ENCODE measurements around the gene ZNRF2.
"Not testable (repeated sequence)": the region's sequence is repeated elsewhere in the genome, so short reads cannot be mapped to it uniquely, and the experiment has no call there.

Gene ZNRF2

DNA sequence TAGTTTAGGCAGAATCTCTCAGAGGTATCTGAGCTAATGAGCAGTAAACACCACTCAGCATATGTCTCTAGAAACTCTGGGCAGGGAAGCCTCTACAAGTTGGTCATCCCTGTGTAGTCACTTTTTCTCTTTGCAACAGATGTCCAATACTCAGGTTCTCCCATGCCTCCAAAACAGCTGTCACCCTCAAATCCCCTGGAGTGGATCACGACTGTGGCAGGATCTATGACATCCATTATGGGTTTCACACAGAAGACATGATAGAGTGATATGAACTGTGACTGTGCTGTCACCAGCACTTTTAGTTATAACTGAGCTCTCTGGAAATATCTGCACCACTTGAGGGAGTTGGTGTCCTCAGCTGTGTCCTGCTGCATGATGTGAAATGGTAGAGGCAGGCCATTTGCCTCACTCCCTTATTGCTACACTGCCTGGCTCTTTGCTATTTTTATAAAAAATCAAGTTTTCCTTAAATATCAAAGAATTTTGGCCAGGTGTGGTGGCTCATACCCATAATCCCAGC lies 24.1 kb upstream of the ZNRF2 start:
- DNase-seq (ENCODE audit: low spot score) = no peak

DNA sequence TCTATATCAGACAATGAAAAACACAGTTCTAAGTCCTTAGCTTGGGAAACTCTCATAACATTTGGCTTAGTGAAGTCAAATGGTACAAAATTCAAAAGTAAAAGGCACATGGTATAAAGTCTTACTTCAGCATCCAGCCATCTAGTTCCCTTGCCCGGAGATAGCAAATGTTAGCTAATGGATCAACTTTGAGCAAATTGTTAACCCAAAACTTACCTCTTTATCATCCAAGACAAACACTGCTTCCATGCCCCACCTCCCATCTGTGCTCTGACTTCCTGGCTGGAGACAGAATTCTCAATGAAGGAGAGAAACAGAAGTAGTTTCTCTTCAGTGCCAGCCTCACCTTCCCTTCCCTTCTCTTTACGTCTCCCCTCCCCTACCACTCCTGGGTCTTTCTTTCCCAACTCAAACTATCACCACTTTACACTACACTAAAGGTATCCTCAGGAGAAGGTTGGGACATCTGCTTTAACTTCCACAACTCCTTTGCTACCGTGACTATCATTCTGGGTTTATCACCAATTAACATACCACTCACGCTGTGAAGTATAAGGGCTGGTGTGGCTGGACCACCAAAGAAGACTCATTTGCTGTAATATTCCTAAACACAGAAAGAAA lies 21.2 kb upstream of the ZNRF2 start:
- DNase-seq (ENCODE audit: low spot score) = no peak

DNA sequence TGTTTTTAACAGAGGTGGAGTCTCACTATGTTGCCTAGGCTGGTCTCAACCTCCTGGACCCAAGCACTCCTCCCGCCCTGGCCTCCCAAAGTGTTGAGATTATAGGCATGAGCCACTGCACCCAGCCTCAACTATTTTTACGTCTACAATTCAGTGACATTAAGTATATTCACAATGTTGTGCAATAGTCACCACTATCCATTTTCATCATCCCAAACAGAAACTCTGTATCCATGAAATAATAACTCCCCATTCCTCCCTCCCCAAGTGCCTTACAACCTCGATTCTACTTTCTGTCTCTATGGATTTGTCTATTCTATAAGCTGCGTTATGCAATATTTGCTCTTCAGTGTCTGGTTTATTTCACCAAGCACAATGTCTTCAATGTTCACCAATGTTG lies 20.3 kb upstream of the ZNRF2 start:
- DNase-seq (ENCODE audit: low spot score) = no peak

DNA sequence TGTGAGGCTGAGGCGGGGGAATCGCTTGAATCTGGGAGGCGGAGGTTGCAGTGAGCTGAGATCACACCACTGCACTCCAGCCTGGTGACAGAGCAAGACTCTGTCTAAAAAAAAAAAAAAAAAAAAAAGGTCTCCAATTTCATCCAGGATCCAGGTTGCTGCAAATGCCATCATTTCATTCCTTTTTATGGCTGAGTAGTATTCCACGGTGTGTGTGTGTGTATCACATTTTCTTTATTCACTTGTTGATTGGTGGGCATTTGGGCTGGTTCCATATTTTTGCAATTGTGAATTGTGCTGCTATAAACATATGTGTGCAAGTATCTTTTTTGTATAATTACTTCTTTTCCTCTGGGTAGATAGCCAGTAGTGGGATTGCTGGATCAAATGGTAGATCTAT lies 19.2 kb upstream of the ZNRF2 start:
- not testable (repeated sequence) for DNase-seq (ENCODE audit: low spot score)

DNA sequence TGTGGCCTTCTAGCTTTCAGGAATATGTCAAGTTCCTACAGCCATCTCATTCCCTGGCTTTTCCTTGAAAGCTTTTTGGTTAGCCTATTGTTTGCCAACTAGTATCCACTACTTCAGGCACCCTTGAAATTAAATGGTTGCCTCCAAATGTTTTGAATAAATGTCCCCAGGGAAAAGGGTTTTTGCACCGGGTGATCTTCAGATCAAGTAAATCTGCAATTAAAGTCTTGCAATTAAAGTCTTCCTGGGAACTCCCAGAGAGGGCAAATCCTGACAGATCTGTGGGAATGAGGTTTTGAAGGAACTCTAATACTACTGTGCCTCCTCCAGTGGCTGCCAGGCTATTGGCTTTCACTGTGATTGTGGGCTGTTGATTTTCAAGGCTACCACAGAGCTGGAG lies 17.7 kb upstream of the ZNRF2 start:
- no peak for DNase-seq (ENCODE audit: low spot score)

DNA sequence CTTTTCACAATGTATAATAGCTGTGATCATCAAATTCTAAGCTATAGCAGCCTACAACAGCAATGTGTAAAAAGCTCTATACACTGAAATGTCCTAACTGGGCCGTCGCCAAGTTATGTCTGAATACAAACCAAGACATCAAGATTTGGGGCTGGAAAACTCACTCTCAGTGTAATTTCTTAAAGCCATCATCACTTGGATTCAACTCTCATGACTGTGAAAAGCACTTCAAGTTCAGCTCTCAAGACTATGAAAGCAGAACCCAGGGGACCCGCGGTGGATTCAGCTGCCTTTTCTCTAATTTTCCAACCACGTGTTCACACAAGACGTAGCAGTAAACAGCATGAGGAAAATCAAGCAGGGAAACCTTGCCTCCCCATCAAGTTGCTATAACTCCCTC lies 15.8 kb upstream of the ZNRF2 start:
- no peak for DNase-seq (ENCODE audit: low spot score)

DNA sequence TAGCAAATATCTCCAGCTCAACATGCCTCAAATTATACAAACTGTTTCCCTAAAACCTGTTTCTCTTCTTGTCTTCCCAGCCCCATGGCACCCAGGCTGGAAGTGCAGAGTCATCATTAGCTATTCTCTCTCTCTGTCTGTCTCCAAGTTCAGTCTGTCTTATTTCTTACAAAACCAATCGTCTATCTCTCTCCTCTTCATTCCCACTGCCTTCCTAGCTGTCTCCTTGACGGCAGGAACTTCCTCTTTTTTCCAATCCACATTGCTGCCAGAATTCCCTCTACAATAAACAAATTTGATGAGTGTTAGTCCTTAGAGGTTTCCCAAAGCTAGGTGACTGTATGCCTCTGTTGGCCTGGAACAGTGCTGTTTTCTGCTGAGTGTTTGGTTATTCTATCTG lies 14.9 kb upstream of the ZNRF2 start:
- no peak for DNase-seq (ENCODE audit: low spot score)

DNA sequence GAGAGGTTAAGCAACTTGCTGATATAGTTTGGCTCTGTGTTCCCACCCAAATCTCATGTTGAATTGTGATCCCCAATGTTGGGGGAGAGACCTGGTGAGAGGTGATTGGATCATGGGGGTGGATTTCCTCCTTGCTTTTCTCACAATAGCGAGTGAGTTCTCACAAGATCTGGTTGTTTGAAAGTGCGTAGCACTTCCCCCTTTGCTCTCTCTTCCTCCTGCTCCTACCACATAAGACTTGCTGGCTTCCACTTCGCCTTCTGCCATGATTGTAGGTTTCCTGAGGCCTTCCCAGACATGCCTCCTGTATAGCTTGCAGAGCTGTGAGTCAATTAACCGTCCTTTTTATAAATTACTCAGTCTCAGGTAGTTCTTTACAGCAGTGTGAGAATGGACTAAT lies 13.5 kb upstream of the ZNRF2 start:
- DNase-seq (ENCODE audit: low spot score) = no peak

DNA sequence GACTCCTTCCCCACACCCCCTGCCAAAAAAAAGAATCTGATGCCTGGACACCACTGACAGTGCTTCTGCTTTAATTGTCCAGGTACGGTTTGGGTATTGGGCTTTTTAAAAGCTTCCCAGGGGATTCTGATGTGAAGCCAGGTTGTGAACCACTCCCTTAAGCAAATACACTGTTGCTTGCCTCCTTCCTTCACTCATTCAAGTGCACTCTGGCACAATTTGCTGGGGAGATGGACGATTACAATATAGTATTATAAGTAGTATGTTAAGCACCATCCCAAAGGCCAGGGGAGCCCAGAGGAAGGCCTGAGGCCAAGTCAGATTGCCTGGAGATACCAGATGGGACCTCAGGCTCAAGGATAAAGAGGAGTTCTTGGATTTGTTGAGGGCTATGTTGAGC lies 12.3 kb upstream of the ZNRF2 start:
- DNase-seq (ENCODE audit: low spot score) = no peak

DNA sequence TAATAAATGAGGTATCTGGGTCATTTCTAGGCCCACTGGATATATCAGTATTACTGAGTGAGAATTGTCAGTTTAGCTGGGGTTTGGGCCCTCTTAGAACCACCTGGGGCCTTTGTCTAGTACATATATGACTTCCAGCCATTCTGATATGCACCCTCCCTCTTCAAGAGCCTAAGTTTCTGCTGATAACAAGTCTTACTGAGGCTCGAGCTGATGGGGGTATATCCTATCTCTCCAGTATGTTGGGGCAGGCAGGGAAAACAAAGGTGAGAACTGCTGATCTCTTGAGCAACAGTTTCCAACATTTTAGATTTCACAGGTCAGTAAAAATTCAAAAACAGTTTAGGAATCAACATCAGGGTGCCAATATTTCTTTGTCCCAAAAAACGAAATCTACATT lies 10.8 kb upstream of the ZNRF2 start:
- no peak for DNase-seq (ENCODE audit: low spot score)

DNA sequence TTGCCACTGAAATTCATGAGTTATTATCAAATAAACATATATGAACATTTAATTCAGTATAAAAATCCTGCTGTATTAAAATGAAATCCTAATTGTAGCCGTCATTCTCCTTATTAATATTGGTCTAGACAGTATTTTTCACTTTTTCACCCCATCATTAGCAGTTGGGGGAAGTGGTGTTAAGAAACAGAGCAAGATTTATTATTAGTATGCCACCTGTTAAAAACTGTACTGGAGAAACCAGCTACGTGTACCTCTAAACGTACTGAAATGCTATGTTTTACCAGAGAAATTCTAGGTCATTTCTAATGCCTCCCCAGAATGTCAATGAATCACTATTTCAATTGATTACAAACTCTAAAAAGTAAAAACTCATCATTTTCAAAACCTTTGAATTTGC lies 9.8 kb upstream of the ZNRF2 start:
- no peak for DNase-seq (ENCODE audit: low spot score)

DNA sequence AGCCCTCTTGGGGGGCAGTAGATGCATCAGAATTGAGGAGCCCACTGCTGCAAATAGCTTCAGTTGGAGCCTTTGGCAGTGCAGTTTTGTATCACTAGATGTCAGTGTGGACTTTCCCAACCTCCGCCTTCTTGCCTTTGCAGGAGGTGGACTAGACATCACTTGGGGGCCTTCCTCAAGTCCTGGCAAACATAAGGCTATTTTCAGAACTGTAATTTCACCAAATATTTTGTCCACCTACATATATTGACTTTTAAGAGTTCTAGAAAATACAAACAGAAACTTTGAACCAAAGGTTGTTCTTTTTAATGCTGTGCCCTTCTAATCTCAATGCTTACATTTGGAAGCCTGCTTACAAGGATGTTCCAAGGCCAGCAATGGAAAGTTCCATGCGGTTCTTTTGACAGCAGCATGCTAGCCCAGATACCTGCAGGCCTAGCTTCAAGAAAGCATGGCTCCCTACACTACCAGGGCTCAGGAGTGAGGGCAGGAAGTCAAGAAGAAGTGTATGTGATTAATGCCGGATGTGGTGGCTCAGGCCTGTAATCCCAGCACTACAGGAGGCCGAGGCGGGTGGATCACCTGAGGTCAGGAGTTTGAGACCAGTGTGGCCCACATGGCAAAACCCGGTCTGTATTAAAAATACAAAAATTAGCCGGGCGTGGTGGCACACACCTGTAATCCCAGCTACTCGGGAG lies 8.0 kb upstream of the ZNRF2 start:
- DNase-seq (ENCODE audit: low spot score) = peak; percentile 70

DNA sequence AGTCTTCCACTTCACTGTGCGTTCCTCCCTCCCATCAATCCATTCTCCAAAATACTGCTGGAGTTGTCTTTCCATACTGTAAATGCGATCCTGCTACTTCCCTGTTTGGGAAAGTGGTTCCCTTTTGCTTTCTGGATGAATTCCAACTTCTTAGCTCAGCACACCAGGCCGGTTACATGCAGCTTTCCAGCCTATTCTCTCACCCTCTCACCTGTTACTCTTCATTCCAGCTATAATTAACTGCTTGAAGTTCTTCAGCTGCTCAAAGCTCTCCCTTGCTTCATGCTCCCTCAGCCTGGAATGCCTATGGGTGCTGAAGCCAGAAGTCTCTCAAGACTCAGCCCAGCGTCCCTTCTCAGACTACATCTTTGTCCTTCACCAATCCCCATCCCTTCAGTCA lies 6.0 kb upstream of the ZNRF2 start:
- DNase-seq (ENCODE audit: low spot score) = no peak

DNA sequence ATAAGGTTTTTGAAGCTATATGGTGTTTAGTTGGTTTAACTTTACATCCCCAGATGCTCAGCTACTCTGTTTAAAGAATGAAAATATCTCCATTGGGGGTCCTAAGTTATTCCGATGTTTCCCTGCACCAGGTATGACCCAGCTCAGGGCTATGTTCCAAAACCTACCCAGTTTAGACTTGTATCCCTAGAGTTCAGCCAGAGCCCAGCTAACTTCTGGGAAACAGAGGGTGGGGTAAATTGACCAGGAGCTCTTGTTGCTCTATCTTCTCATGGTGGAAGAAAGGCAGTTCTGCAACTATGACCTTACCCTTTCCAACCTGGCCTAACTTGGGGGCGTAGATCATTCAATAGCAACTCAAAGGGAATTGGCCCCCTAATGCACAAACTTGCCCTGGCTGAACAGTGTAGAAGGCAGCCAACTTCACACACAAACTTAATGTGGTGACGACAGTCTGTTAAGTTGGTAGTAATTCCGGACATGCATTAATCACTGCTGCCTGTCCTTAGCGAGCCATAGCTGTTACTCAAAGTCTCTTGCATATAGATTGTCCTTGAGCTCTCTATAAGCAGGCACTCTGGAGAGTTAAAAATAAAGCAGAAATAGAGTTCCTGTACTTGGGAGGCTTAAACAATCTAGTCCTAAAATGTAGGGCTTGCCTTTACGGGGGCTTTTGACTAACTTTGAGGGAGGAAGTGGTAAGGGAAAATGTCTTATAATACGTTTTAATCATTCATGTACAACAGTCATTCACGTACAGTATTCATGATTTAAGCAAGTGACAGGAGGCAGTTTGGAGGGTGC lies 5.3 kb upstream of the ZNRF2 start:
- no peak for DNase-seq (ENCODE audit: low spot score)

DNA sequence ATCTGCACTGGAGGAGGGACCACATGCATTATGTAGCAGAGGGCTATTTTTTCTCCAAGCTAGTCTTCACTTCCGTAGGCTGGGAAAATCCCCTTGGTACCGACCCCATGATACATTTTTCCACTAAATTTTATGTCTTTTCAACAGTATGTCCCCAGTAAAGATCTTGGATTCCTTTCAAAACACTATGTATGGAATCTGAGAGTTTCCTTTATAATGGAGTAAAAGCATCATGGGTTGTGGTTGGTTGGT lies 4.8 kb upstream of the ZNRF2 start:
- DNase-seq (ENCODE audit: low spot score) = no peak

DNA sequence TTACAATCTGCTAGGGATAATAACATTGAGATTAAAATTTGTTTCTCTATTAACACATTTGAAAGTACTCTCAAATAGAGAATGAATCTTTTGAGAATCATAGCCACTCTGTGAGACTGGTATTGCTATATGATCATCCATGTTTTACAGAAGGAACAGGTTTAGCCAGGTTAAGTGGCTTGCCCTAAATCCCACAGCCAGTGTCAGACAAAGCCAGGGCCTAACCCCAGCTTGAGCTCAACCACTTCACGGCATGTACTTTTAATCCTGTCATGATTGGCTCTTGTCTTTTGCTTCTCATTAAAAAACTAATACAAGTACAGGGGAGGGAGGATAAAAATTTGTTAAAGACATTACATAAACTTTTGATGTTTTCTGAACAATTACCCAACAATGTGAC lies 3.8 kb upstream of the ZNRF2 start:
- no peak for DNase-seq (ENCODE audit: low spot score)

DNA sequence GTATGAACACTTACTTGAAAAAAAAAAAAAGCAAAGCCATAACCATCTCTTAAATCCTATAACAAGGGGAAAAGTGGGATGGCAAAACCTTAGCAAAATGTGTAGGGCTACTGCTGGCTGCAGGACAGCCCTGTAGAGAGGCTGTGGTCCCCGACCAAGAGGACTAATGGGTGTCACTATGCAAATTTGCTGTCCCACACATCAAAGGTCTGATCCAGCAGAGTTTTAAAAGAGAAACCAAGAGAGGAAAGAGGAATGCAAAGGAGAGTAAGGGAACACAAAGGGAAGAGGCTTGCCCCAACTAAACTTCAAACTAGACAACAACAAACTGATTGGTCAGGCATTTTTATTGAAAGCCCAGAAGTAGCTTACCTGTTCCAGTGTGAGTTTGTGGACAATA lies 3.1 kb upstream of the ZNRF2 start:
- DNase-seq (ENCODE audit: low spot score) = no peak

DNA sequence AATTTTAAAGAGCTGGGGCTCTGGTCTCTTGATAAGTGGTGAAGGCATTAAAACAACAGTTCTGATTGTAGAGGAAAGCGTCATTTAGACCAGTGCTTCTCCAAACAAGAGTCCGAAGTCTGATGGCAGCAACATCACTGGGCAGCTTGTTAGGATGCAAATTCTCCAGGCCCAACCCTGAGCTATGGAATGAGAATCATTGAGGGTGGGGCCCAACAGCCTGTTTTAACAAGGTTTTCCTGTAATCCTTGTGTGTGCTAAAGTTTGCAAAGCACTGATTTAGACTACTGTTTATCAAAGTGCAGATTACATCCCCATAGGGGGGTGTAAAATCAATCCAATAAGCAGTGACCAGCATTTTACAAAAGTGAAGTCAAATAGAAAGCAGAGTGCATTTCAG lies 2.6 kb upstream of the ZNRF2 start:
- no peak for DNase-seq (ENCODE audit: low spot score)

DNA sequence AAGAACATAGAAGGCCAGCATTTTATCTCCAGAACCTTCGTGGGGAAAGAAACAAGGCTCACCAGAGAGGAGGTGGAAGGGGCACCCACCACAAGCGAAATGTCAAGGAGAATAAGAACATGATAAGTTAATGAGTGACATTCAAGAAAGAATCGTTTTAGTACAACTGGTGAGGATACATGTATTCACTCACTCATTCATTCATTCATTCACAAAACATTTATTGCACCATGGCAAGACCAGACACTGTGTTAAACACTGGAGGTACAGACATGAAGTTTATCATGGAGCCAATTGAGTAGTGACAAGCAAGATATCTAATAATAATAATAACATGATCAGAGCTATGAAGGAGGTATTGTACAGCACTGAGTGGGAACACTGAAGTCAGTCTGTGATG lies 1.7 kb upstream of the ZNRF2 start:
- no peak for DNase-seq (ENCODE audit: low spot score)

DNA sequence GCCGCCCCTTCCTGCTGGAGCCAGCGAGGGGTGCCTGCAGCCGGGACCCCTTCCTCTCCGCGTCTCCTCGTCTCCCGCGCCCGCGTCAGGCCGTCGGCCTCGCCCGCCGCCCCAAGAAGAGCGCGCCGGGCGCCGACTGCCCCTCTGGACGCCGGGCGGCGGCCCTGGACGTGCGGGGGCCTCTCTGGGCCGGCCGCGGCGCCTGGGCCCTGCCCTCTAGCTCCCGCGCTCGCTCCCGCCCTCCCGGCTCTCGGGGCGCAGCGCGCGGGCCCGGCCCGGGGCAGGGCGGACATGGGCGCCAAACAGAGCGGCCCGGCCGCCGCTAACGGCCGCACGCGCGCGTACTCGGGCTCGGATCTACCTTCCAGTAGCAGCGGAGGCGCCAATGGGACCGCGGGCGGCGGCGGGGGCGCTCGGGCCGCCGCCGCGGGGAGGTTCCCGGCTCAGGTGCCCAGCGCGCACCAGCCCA lies 704 bp downstream of the ZNRF2 start:
- DNase-seq (ENCODE audit: low spot score) = no peak

DNA sequence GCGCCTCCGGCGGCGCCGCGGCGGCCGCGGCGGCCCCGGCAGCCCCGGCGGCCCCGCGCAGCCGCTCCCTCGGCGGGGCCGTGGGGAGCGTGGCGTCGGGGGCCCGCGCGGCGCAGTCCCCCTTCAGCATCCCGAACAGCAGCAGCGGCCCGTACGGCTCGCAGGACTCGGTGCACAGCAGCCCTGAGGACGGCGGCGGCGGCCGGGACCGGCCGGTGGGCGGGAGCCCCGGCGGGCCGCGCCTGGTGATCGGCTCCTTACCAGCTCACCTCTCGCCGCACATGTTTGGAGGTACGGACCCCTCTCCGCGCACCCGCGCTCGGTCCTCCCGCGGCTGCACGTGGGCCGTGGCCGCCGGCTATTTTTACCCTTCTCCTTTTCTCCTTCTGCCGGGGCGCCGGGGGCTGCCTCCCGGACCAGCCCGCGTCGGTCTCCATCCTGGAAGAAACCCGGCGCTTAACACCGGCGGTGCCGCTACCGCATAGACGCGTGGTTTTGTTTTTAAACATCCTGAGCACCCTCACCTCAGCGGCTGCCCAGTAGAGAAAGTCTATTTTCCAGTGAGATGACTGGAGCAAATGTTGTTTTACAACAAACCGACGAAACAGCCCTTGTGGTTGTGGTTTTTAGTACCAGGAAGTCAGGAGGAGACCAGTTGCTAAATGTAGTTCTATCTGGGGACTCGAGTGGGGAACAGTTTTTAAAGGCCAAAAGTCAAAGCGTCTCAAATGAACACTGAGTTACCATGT lies 1.3 kb downstream of the ZNRF2 start:
- DNase-seq (ENCODE audit: low spot score) = peak; percentile 27

DNA sequence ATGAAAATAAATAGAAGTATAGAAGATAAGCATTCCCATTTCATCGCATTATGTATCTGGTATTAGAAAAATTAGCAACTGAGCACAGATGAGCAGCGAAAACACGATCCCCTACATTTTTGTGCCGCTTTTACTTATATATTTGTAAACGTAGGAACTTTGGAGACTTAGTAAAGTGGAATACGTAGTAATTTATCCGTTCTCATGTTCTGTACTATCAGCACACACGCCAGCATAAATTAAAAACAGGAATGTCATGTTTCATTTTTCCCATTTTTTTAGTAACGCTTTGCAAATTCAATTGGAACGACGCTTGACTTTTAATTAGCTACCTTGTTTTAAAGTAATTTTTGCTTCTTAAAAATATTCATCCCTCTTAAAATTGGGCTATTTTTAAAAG lies 2.4 kb downstream of the ZNRF2 start:
- DNase-seq (ENCODE audit: low spot score) = no peak

Data from SK-N-DZ (cell line).